IMR-90 (cell line): ENCODE measurements around the gene OR10H2. TPM values are rescaled to one million over a fixed set of nuclear protein-coding genes. Genes with fewer than 3 reads are reported as not detected.

Experiments
- ATAC-seq: fragments of 200-7000 bp; cut with Tn5 transposase; 2 replicates; pipeline ENCODE4 v1.9.1; 2020; ENCODE audit warnings: low read depth, mild to moderate bottlenecking, moderate library complexity
- BruUV-seq: library from RNA; stranded (reverse); fragments of 400-500 nt; replicated peaks from 2 replicates; lab custom pipeline; 2021; lab: Mats Ljungman, UMichigan
- CTCF ChIA-PET: fragments of 300-600 bp; formaldehyde crosslinking; extraction: SDS; loops from one replicate; lab custom pipeline; 2021; ENCODE audit warnings: antibody characterized with exemption; lab: Yijun Ruan, JAX
- POLR2A ChIA-PET: fragments of 300-600 bp; sonication (Branson Sonifier 250); formaldehyde crosslinking; loops from one replicate; lab custom pipeline; 2022; ENCODE audit warnings: antibody characterized with exemption; ENCODE audit not compliant: unreplicated experiment; lab: Charles Lee
- DNase-seq: peaks from one replicate; pipeline ENCODE4 v3.0.0; 2013
- H2AFZ ChIP-seq: replicated peaks from 2 replicates; pipeline ENCODE3; 2013; ENCODE audit warnings: low read length, mild to moderate bottlenecking; ENCODE audit not compliant: poor library complexity
- H2AK5ac ChIP-seq: 2 replicates; pipeline ENCODE4 v1.6.1; 2013; ENCODE audit warnings: low read depth, low read length, inconsistent platforms
- H2AK9ac ChIP-seq: replicated peaks from 2 replicates; pipeline ENCODE3; 2013; ENCODE audit warnings: mild to moderate bottlenecking, low read depth, low read length, moderate library complexity; ENCODE audit not compliant: poor library complexity
- H2BK120ac ChIP-seq: 2 replicates; pipeline ENCODE4 v1.6.1; 2013; ENCODE audit warnings: low read depth, low read length, inconsistent platforms
- H2BK15ac ChIP-seq: 3 replicates; pipeline ENCODE4 v1.6.1; 2013; ENCODE audit warnings: low read depth, low read length, inconsistent platforms
- H2BK20ac ChIP-seq: 2 replicates; pipeline ENCODE4 v1.6.1; 2013; ENCODE audit warnings: low read depth, mild to moderate bottlenecking, inconsistent platforms, low read length, moderate library complexity
- H2BK5ac ChIP-seq: 2 replicates; pipeline ENCODE4 v1.6.1; 2013; ENCODE audit warnings: mild to moderate bottlenecking, low read depth, low read length, inconsistent platforms; ENCODE audit not compliant: poor library complexity, severe bottlenecking
- H3K14ac ChIP-seq: replicated peaks from 2 replicates; pipeline ENCODE4 v1.6.1; 2013; ENCODE audit warnings: low read depth, low read length, inconsistent platforms
- H3K18ac ChIP-seq: 2 replicates; pipeline ENCODE4 v1.6.1; 2013; ENCODE audit warnings: low read depth, low read length, control low read depth
- H3K23ac ChIP-seq: 2 replicates; pipeline ENCODE4 v1.6.1; 2013; ENCODE audit warnings: low read depth, low read length, inconsistent platforms
- H3K27ac ChIP-seq: 2 replicates; pipeline ENCODE4 v1.5.1; 2013; ENCODE audit warnings: mild to moderate bottlenecking, control low read depth, low read length; ENCODE audit not compliant: insufficient read depth
- H3K27me3 ChIP-seq: 2 replicates; pipeline ENCODE4 v1.6.1; 2013; ENCODE audit warnings: low read length; ENCODE audit not compliant: control insufficient read depth, insufficient read depth
- H3K36me3 ChIP-seq: 2 replicates; pipeline ENCODE4 v1.6.1; 2013; ENCODE audit warnings: low read length, mixed read lengths; ENCODE audit not compliant: control insufficient read depth, insufficient read depth
- H3K4ac ChIP-seq: 2 replicates; pipeline ENCODE4 v1.6.1; 2013; ENCODE audit warnings: low read depth, low read length, inconsistent platforms
- H3K4me1 ChIP-seq: 2 replicates; pipeline ENCODE4 v1.6.1; 2013; ENCODE audit warnings: low read length, mixed read lengths; ENCODE audit not compliant: control insufficient read depth, insufficient read depth
- H3K4me2 ChIP-seq: 2 replicates; pipeline ENCODE4 v1.6.1; 2013; ENCODE audit warnings: low read depth, mild to moderate bottlenecking, control low read depth, low read length, moderate library complexity
- H3K4me3 ChIP-seq: 2 replicates; pipeline ENCODE4 v1.5.1; 2013; ENCODE audit warnings: low read depth, mild to moderate bottlenecking, control low read depth, low read length, moderate library complexity; ENCODE audit not compliant: insufficient read depth
- H3K56ac ChIP-seq: 2 replicates; pipeline ENCODE4 v1.6.1; 2013; ENCODE audit warnings: low read length, inconsistent platforms; ENCODE audit not compliant: insufficient read depth; ENCODE audit errors: extremely low read depth
- H3K79me1 ChIP-seq, 2 experiments: 2 replicates each; pipeline ENCODE4 v1.6.1; 2013; ENCODE audit warnings: low read length in 2 of 2, inconsistent platforms in 1 of 2, low read depth in 1 of 2
- H3K9ac ChIP-seq: 2 replicates; pipeline ENCODE4 v1.6.1; 2013; ENCODE audit warnings: low read depth, low read length, control low read depth
- H3K9me1 ChIP-seq: 2 replicates; pipeline ENCODE4 v1.6.1; 2013; ENCODE audit warnings: low read length, inconsistent platforms; ENCODE audit not compliant: insufficient read depth
- H3K9me3 ChIP-seq: 2 replicates; pipeline ENCODE4 v1.6.1; 2013; ENCODE audit warnings: low read length; ENCODE audit not compliant: control insufficient read depth, insufficient read depth
- H4K20me1 ChIP-seq: 2 replicates; pipeline ENCODE4 v1.6.1; 2013; ENCODE audit warnings: low read length, inconsistent platforms; ENCODE audit not compliant: insufficient read depth
- H4K5ac ChIP-seq: 2 replicates; pipeline ENCODE4 v1.6.1; 2013; ENCODE audit warnings: mild to moderate bottlenecking, low read depth, low read length, control low read depth
- H4K8ac ChIP-seq, 2 experiments: 2 replicates each; pipeline ENCODE4 v1.6.1; 2013; ENCODE audit warnings: low read depth in 2 of 2, low read length in 2 of 2, control low read depth in 1 of 2, inconsistent platforms in 1 of 2
- H4K91ac ChIP-seq: 2 replicates; pipeline ENCODE4 v1.6.1; 2013; ENCODE audit warnings: low read depth, low read length, inconsistent platforms; ENCODE audit not compliant: insufficient read depth
- BHLHE40 ChIP-seq: fragments of 150-350 bp; IDR thresholded peaks from 2 replicates; pipeline ENCODE4 v1.6.1; 2016; ENCODE audit warnings: mild to moderate bottlenecking, low read depth, low read length
- CEBPB ChIP-seq: IDR thresholded peaks from 2 replicates; pipeline ENCODE4 v1.6.1; 2012; ENCODE audit warnings: low read depth, low read length, improper control_type of control experiment
- CHD1 ChIP-seq: IDR thresholded peaks from 2 replicates; pipeline ENCODE4 v1.6.1; 2012; ENCODE audit warnings: low read depth, low read length, improper control_type of control experiment
- CTCF ChIP-seq: conservative IDR thresholded peaks from 2 replicates; pipeline ENCODE4 v1.5.1; 2012; ENCODE audit warnings: mild to moderate bottlenecking, low read depth, low read length, improper control_type of control experiment
- ELK1 ChIP-seq: fragments of 150-350 bp; IDR thresholded peaks from 2 replicates; pipeline ENCODE4 v1.6.1; 2016; ENCODE audit warnings: low read depth, mild to moderate bottlenecking, low read length, moderate library complexity, borderline replicate concordance
- FOS ChIP-seq: fragments of 150-350 bp; IDR thresholded peaks from 2 replicates; pipeline ENCODE4 v1.6.1; 2016; ENCODE audit warnings: low read depth, low read length
- MAFK ChIP-seq: IDR thresholded peaks from 2 replicates; pipeline ENCODE4 v1.6.1; 2012; ENCODE audit warnings: low read depth, low read length, improper control_type of control experiment
- MAZ ChIP-seq: IDR thresholded peaks from 2 replicates; pipeline ENCODE4 v1.6.1; 2012; ENCODE audit warnings: low read depth, mild to moderate bottlenecking, low read length, improper control_type of control experiment, moderate library complexity, borderline replicate concordance
- MXI1 ChIP-seq: IDR thresholded peaks from 2 replicates; pipeline ENCODE4 v1.6.1; 2012; ENCODE audit warnings: low read depth, mild to moderate bottlenecking, low read length, moderate library complexity, borderline replicate concordance
- NFE2L2 ChIP-seq: fragments of 150-350 bp; IDR thresholded peaks from 2 replicates; pipeline ENCODE4 v1.6.1; 2016; ENCODE audit warnings: low read depth, mild to moderate bottlenecking, low read length
- POLR2A ChIP-seq: IDR thresholded peaks from 2 replicates; pipeline ENCODE4 v1.6.1; 2012; ENCODE audit warnings: mild to moderate bottlenecking, low read depth, low read length
- RAD21 ChIP-seq: IDR thresholded peaks from 2 replicates; pipeline ENCODE4 v1.6.1; 2012; ENCODE audit warnings: low read length, improper control_type of control experiment
- RCOR1 ChIP-seq: IDR thresholded peaks from 2 replicates; pipeline ENCODE4 v1.6.1; 2012; ENCODE audit warnings: mild to moderate bottlenecking, low read length, improper control_type of control experiment; ENCODE audit not compliant: insufficient replicate concordance
- RFX5 ChIP-seq: IDR thresholded peaks from 2 replicates; pipeline ENCODE4 v1.8.0; 2012; ENCODE audit warnings: low read depth, mild to moderate bottlenecking, low read length, moderate library complexity
- SMC3 ChIP-seq: fragments of 150-350 bp; IDR thresholded peaks from 2 replicates; pipeline ENCODE4 v1.6.1; 2016; ENCODE audit warnings: low read depth, mild to moderate bottlenecking, antibody characterized with exemption, low read length, moderate library complexity
- USF2 ChIP-seq: fragments of 150-350 bp; IDR thresholded peaks from 2 replicates; pipeline ENCODE4 v1.6.1; 2017; ENCODE audit warnings: mild to moderate bottlenecking, antibody characterized with exemption, low read length, low read depth
- WGBS, 2 experiments: methylation state at CpG; one replicate each; pipeline versions ENCODE4 v1.1.5 to v1.1.7; 2013; ENCODE audit warnings: missing lambda C conversion rate in 2 of 2; ENCODE audit not compliant: insufficient read length in 1 of 2; ENCODE audit errors: extremely low coverage in 2 of 2; 5-methylcytosine and 5-hydroxymethylcytosine counted together
- dilution Hi-C: fragments of 300-500 bp; cut with HindIII; formaldehyde crosslinking; loops from one replicate; pipeline ENCODE4 v1.14.3; 2018; ENCODE audit warnings: low sequenced_read_pairs; ENCODE audit not compliant: unreplicated experiment
- in situ Hi-C: fragments of 300-500 bp; cut with MboI; formaldehyde crosslinking; loops from 3 replicates; pipeline ENCODE4 v1.14.3; 2019; ENCODE audit warnings: low sequenced_read_pairs, inconsistent platforms, mixed read lengths
- intact Hi-C: fragments of 100-400 bp; cut with micrococcal nuclease; formaldehyde crosslinking; loops from 2 replicates; pipeline ENCODE4 v1.10.0; 2022
- polyA plus RNA-seq, 3 experiments: library from polyadenylated mRNA; depleted of rRNA; stranded (reverse); fragments of >200 nt; gene quantifications; 2 replicates each; pipeline ENCODE4 v1.2.3, GENCODE V29; 2012; ENCODE audit warnings: low replicate concordance in 1 of 3
- total RNA-seq: library from RNA; depleted of rRNA; stranded (reverse); fragments of >200 nt; gene quantifications from 2 replicates; pipeline ENCODE4 v1.2.3, GENCODE V29; 2012

The OR10H2 gene
- total and polyA plus RNA-seq, 2 of the 4 experiments (the other 2 are of a cell fraction): not detected

- WGBS, 2 experiments: 64% methylated on average over 12 of the region's 19 CpGs; no CpG with 5 or more reads in 1 of the 2 experiments
Measured at GRCh38 chr19:15696654-15697194, 31.1 kb upstream of the OR10H2 start.

More at GRCh38 chr19:15696654-15697194, 31.1 kb upstream of the OR10H2 start:
- no peak overlapping the region for H4K8ac ChIP-seq
- dilution Hi-C loops (no loop called here), intact Hi-C loops (no loop called here), in situ Hi-C loops (no loop called here)
- ATAC-seq (no peak), DNase-seq (no peak)
- H3K23ac ChIP-seq: no peak overlapping the region
- H3K27me3 ChIP-seq: no peaks in the 10 kb centered on the region
- H4K91ac ChIP-seq: no peak overlapping the region
- no peak overlapping the region for H2AK5ac ChIP-seq
- no peak overlapping the region for H2AFZ ChIP-seq
- H3K4me2 ChIP-seq: no peak overlapping the region
- no peak overlapping the region for H2BK15ac ChIP-seq
- H3K9me3 ChIP-seq: peaks cover 17% of the 10 kb centered on the region
- no peaks in the 10 kb centered on the region for H4K20me1 ChIP-seq
- no peak for TF ChIP-seq MXI1
- no peak for TF ChIP-seq BHLHE40
- TF ChIP-seq SMC3: no peak
- no peak for TF ChIP-seq ELK1
- no peak for TF ChIP-seq RFX5
- no peak for TF ChIP-seq CEBPB
- no peak for TF ChIP-seq CTCF
- no peak for TF ChIP-seq USF2
- no peak for TF ChIP-seq FOS
- no peak for TF ChIP-seq MAFK
- no peak for TF ChIP-seq CHD1
- no peak for TF ChIP-seq RAD21
- TF ChIP-seq NFE2L2: no peak
- no peak for TF ChIP-seq RCOR1
- no peak for TF ChIP-seq POLR2A
- TF ChIP-seq MAZ: no peak
- H3K9ac ChIP-seq: no peak overlapping the region
- H3K4me1 ChIP-seq: no peaks in the 10 kb centered on the region
- H4K5ac ChIP-seq: no peak overlapping the region
- H3K4ac ChIP-seq: no peak overlapping the region
- no peaks in the 10 kb centered on the region for H3K36me3 ChIP-seq
- H3K9me1 ChIP-seq: no peaks in the 10 kb centered on the region
- BruUV-seq: no TSS peak
- no peak overlapping the region for H2BK20ac ChIP-seq
- no peak overlapping the region for H3K14ac ChIP-seq
- no peak overlapping the region for H2AK9ac ChIP-seq
- no peak overlapping the region for H3K27ac ChIP-seq
- CTCF ChIA-PET: no interaction called here
- no peaks in the 10 kb centered on the region for H3K79me1 ChIP-seq
- no peak overlapping the region for H2BK5ac ChIP-seq
- H3K18ac ChIP-seq: no peak overlapping the region
- H3K4me3 ChIP-seq: no peak overlapping the region
- no peak overlapping the region for H3K56ac ChIP-seq
- no peak overlapping the region for H2BK120ac ChIP-seq
- POLR2A ChIA-PET: no interaction called here
